ENCODE data around the gene PCBP3. TPM values are rescaled to one million over a fixed set of nuclear protein-coding genes. Genes with fewer than 3 reads are reported as not detected.
"Not testable (repeated sequence)": the region's sequence is repeated elsewhere in the genome, so short reads cannot be mapped to it uniquely, and the experiment has no call there.

PCBP3 gene
- total RNA-seq, 1 donor from 2014 or later: 1.5 TPM

DNA sequence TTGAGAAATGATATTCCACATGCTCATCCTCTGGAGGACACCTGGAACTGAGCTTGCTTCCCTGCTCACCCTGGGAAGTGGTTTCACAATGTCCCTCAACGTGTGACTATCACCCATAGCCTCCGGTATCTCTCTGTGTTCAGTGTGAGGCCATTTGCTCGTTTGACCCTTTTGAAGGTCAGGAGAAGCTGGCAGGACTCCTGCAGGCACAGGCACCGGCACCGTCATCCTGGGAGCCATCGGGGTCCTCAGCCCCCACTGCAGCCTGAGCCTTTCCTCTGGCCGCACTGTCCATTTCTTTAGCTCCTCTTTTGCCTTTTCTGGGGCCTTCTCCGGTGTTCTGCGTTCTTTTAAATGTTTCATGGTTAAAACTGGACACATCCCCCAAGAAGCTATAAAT is 178.5 kb downstream of the PCBP3 start:
- DNase-seq (ENCODE audit: extremely low read depth, low read depth, low spot score): no peak

DNA sequence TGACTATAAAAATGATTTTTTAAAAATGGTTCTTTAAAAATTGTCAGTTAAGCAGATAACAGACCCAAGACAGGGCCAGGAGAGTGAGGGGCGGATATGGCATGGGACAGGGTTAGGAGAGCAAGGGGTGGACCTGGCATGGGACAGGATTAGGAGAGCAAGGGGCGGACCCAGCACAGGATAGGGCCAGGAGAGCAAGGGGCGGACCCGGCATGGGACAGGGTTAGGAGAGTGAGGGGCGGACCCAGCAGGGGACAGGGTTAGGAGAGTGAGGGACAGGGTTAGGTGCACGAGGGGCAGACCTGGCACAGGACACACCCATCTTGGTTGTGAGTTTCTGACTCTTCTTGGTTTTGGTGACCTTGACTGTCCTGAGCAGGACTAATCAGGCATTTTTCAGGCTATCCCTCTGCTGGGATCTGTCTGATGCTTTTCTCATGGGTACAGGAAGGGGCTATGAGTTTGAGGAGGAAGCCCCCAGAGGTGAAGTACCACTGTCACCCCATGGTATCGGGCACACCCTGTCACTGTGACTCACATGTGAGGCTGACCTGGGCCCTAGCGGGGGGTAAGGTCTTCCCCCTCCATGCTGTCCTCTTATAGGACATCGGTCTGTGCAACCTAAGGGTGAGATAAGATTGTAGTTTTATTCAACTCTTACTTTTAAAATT is 179.0 kb downstream of the PCBP3 start:
- no peak for DNase-seq (ENCODE audit: extremely low read depth, low read depth, low spot score)

DNA sequence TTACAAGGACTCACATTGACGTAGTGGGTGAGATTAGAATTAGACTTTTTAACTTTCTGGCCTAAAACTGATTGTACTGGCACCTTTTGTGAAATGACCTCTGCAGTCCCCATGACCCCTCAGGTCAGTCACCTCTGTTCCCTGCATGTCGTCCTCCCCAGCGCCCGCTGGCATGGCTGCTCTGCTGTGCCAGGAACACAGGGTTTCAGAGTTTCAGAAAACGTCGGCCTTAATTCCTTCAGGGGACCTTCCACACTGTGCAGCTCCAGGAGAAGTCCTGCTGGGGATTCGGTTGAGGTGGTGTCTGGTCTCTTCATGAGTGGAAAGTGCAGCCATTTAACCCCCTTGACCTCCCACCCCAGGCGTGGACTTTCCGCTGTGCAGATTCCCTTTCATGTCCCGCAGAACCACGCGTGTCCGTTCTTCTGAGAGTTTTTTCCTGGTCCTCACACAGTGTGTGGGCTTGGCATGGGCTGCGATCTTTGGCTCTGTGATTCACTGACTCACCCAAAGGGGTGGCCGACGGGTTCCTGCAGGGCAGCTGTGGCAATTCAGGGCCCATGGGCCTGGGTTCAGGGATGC is 179.7 kb downstream of the PCBP3 start:
- DNase-seq (ENCODE audit: extremely low read depth, low read depth, low spot score): no peak

DNA sequence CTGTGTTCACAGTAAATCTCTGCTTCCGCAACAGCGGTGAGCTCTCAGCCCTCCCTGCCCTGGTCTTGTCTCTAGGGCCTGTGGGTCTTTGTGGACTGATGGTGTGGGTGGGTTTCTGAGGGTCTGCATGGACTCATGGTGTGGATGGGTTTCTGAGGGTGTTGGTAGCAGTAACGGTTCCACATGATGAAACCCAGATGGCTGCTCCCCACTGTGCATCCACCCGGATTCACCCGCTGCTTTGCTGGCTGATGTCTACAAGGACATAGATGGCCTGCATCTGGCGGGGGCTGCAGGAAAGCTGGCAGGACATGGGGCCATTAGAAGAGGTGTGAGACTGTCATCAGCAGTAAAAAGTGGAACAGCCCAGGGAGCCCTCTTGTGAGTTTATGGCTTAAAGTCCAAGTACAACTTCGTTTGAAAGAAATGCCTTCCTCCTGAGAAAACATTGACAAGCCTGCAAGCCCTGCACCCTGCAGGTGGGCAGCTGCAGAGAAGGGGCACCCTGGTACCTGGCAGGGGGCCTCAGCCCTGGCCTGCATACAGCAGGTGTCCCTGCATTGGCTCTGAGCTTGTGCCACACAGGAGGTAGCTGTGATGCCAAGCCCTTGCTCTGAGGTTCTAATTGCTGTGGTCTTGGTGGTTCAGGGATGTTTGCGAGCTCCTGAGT is 181.2 kb downstream of the PCBP3 start:
- no peak for DNase-seq (ENCODE audit: extremely low read depth, low read depth, low spot score)

DNA sequence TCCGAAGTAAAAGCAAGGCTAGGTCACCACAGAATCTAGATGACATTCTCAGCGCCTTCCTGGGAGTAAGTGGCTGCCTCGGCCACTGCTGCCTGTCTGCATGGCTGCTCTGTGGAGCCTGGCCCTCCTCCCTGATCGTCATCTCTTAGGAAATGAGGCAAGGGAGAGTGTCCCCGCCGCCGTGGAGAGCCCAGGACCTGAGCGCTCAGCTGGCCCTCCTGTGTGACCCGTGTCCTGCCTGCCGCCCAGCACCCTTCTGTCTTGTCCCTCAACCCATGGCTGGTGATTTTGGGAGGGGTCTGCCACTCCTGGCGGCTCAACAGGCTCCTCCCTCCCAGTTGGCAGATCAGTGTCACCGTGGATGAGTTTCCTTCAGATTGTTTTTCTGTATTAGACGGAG is 181.7 kb downstream of the PCBP3 start:
- DNase-seq (ENCODE audit: extremely low read depth, low read depth, low spot score): no peak

DNA sequence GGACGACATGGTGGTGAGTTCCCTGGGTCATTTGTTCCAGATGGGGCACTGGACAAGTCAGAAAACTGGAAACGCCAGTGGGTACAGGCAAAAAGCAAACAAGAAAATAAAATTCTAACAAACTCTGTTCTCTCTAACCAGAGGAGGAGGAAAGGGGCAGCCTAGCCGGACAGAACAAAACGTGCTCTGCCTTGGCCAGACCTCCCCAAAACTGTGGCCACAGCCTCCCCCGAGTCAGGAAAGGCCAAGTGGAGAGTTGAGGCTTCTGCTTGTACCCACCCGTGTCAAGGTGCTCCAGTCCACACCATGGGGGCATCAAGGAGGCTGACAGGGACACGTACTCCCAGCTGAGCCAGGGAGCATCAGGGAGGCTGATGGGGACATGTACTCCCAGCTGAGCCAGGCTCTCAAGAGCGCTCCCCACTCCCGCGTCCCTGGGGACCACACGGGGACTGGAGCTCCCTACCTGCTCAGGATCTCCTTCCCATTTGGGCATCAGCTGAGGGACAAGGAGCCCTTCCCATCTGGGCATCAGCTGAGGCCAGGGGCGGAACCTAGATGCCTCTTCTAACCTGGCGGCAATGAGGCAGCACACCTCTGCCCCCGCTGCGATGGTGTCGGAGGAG is 183.3 kb downstream of the PCBP3 start:
- no peak for DNase-seq (ENCODE audit: extremely low read depth, low read depth, low spot score)

DNA sequence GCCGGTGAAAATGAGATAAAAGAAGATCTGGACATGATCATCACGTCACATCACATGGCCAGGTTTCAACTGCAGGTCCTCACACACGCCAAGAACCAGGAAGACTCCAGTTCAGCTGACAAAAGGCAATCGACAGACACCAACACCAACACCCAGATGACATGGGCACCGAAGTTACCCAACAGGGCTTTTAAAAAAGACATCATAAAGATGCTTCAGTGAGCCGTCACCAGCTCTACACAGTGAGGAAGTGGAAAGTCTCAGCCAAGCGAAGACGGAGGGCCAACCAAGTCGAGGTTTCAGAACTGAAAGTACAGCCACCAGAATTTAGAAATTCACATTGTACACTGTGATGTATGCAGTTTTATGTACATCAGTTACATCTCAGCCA is 183.8 kb downstream of the PCBP3 start:
- DNase-seq (ENCODE audit: extremely low read depth, low read depth, low spot score): no peak

DNA sequence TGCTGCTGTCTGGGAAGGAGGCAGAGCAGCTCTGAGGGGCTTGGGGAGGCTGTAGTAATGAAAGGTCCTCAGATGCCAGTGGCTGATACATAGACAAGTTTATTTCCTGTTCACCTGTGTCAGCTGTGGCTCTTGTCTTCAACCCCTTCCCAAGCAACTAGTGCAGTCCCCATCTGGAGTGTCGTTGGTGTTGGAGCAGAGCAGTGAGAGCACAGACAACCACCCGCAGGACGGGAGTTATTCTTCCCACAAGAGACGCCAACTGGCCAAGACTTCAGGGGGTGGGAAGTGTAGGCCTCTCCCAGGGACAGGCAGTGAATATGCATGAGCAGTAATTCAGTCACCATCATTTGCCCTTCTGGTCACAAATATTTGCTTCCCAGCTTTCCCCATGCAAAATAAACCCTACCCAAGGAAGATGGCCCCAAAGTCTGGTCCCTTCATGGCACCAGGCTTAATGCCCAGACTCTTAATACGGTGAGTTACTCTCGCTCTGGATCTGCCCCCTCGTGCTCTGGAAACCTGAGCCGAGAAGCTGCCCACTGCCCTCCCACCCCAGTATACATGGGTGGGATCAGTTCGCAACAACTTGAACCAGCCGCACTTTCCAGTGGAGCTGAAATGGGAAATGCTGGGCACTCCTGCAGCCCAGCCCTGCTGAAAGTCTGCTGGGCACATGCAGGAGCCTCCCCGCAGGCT is 184.5 kb downstream of the PCBP3 start:
- no peak for DNase-seq (ENCODE audit: extremely low read depth, low read depth, low spot score)

DNA sequence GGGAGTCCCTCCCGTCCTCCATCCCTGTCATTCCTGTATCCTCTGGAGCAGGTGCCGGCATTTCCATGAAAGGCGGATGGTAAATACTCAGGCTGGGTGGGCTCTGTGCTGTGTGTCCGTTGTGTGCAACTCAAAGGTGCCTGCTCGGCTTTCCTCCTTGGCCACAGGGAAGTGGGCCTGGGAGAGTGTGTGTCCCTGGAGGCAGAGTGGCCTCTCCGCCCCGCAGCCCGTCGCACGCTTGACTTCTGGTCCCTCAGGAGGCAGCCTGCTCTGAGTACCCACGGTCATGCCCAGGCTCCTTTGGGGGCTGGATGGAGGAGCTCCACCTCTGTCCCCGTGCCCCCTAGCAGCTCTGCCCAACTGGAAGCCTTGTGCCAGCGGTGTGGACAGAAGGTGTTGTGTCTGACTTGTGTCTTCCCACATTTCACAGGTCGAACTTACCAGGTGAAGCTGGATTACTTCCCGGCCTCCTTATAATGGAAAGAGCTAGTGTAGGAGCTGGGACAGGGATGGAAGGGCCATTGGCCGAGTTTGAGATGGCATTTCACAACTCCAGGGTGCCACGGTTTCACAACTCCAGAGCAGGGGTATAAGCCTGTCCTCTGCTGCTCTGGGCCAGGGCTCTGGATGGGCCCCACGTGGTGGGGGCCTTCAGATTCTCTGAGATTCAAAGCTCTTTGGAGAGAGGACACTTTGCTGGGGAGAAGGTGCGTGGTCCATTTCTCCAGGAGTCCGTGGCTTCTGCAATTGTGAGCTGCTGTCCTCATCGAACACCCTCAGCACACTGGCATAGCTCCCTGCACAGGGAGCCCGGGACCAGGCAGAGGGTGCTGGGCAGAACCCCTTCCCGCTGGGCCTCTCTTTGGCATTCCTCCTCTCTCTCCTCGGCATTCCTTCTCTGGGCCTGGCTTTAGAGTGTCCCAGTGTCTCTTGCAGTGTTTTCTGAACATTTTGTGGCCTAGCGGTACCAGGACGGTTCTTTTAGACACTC is 185.3 kb downstream of the PCBP3 start:
- no peak for DNase-seq (ENCODE audit: extremely low read depth, low read depth, low spot score)

DNA sequence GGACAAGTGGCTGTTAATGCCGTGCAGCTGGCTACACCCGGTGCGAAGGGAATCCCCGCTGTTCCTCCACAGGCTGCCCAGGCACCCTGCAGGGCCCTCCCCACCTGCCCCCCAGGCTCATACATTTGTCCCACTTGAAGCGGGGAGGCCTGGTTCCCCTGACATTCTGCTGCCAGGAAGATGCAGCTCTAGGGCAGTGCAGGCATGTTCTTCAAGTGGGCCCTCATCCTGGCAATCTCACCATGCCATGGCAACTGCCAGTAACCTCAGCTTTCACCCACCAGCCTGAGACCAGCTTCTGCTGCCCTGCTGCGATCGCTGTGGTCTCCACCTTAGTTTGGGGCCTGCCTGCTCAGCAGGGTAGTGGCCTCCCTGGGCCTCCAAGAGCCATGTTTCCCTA is 186.1 kb downstream of the PCBP3 start:
- no peak for DNase-seq (ENCODE audit: extremely low read depth, low read depth, low spot score)

DNA sequence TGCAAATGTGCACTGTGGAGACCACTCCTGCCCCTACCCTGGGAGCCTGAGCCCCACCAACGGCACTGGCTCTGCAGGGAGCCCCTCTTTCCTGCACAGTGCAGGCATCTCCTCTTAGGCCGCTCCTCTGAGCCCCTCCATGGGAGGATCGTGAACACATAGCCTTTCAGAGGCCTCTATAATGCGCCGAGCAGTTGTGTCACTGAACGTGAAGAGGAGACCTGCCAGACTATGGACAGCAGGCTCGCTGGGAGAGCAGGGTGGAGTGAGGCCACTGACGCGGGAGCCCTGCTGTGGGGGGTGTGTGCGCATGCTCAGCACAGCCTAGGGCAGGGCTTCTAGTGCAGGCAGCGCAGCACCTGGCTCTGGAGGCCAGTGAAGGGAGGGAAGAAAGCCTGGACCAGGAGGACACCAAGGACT is 186.7 kb downstream of the PCBP3 start:
- no peak for DNase-seq (ENCODE audit: extremely low read depth, low read depth, low spot score)

DNA sequence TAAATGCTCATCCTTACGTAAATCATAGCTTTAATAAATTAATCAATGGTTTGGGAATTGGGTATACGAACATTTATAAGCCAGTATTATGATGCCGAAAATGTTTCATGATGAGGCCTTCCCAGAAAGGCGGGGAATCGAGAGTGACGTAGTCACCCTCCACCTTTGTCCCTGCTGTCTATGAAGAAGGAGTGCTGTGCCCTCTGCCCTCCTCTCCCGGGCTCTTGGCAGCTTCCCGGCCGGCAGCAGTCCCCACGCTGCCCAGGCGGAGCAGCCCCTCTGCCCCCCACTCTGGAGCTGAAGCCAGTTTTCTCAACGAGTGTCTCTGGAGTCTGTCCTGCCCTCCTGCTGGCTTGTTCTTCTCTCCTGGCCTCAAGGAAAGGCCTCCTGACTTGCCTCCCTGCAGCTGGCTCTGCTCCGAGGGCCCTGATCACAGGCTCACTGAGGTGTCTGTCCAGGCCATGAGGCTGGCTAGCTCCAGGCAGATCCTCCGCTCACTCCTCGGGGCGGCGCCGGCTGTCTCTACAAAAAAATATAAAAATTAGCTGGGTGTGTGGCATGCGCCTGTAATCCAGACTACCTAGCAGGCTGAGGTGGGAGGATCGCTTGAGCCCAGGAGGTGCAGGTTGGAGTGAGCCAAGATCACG is 187.3 kb downstream of the PCBP3 start:
- DNase-seq (ENCODE audit: extremely low read depth, low read depth, low spot score): no peak

DNA sequence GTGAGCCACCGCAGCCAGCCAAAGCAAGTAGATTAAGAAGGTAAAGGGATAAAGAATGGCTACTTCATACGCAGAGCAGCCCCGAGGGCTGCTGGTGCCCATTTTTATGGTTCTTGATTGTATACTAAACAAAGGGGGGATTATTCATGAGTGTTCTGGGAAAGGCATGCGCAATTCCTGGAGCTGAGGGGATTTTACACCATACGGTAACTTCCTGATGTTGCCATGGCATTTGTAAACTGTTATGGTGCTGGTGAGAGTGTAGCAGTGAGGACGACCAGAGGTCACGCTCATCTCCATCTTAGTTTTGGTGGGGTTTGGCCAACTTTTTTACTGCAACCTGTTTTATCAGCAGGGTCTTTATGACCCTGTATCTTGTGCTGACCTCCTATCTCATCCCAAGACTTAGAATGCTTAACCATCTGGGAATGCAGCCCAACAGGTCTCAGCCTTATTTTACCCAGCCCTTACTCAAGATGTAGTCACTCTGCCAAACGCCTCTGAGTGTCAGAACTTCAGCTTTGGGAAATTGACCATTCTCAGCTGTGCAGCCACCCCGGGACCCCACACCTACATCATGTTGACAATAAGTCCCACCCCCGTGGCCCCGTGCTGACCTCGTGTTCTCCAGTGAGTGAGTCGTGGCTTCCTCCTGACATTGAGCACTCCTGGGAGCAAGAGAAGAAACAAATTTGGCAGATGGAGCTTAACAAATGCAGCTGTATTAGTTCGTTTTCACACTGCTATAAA is 188.6 kb downstream of the PCBP3 start:
- DNase-seq (ENCODE audit: extremely low read depth, low read depth, low spot score): no peak

DNA sequence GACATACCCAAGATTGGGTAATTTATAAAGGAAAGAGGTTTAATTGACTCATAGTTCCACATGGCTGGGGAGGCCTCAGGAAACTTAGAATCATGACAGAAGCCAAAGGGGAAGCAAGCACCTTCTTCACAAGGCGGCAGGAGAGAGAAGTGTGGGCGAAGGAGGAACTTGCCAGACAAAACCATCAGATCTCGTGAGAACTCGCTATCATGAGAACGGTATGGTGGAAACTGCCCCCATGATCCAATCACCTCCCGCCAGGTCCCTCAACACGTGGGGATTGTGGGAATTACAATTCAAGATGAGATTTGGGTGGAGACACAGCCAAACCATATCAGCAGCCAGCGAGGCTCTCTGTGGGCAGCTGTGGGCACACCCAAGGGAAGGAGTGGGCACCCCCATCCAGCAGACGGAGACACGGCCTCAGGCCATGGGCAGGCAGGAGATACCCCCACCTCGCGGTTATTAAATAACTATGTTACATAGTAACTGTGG is 189.3 kb downstream of the PCBP3 start:
- DNase-seq (ENCODE audit: extremely low read depth, low read depth, low spot score): not testable (repeated sequence)

DNA sequence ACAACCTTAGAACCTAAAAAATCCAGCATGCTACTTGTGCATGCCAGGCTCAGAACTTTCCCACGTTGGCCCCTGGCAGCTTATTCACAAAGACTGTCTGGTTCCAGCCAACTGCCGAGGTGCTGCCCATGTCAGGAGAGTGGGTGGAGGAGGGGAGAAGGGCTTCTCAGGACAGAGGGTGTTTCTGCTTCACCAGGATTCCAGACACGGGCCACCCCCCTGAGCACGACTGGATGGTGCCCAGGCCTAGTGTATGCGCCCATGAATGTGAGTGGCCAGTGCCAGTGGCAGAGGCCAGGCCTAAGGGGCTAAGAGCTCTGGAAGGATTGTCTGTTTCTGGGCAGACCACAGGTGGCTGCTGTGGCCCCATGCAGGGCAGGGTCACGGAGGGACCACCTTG is 189.9 kb downstream of the PCBP3 start:
- DNase-seq (ENCODE audit: extremely low read depth, low read depth, low spot score): no peak

DNA sequence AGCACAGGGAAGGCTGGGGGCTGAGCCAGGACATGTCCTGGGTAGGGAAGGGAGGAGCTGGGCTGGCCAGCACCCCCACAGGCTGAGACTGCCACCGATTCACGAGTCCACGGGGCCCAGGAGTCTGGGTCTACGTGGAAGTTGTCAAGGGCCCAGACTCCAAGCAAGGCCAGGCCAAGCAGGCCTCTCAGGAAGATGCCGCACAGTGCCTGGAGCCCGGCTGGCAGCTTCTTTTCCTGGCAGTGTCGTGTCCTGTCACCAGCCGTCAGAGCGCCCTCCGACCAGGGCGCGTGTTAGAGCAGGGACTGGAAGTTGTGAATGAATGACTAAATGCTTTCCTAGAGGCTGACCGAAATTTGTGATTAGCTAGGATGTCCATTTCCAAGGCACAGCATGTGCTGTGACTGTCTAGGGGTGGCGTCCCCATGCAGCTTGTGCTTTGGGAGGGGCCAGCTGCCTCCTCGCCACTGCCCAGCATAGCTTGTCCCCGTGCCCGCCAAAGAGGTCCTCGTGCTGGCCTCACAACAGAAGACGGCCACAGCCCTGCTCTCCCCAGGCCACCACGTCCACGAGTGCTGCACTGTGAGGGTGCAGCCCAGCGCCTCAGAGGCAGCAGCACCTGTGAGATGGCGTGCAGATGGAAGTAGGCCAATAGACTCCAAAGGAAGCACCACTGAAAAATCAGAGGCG is 190.6 kb downstream of the PCBP3 start:
- DNase-seq (ENCODE audit: extremely low read depth, low read depth, low spot score): no peak

DNA sequence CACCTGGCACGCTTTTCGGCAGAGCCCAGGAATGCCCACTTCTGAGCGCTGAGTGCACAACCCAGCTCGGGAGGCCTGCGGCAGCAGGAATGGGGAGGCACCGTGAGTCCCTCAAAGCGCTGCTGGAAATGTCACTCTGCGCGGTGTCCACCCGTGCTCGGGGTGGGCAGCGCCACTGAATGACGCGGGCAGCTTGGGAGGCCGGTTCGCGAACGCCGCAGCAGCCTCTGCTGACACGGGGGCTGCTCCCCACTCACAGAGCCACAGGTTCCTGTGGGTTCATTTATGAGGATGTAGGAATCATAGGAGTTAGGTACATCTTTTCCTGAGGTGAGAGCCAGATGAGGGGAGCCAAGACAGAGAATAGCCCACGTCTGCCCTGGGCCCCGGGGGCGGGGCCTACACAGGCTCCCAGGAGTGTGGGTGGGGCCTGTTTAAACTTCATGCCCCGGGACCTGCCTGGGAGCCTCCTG is 191.3 kb downstream of the PCBP3 start:
- no peak for DNase-seq (ENCODE audit: extremely low read depth, low read depth, low spot score)

All from glomerular endothelial cell (primary cell).